Fibroblast of the aortic adventitia (primary cell): ENCODE measurements around the gene TTBK1. TPM values are rescaled to one million over a fixed set of nuclear protein-coding genes. Genes with fewer than 3 reads are reported as not detected.

Source experiments
- DNase-seq: peaks from one replicate; pipeline ENCODE4 v3.0.0-alpha.2; 2010; ENCODE audit warnings: low read depth
- H3K4me3 ChIP-seq: 2 replicates; pipeline ENCODE4 v1.5.1; 2011; ENCODE audit warnings: low read depth, mild to moderate bottlenecking, control low read depth, low read length, moderate library complexity
- small RNA-seq: library from RNA; depleted of rRNA; stranded (forward); fragments of <200 nt; gene quantifications from one replicate; pipeline ENCODE3, GENCODE V24; 2012
- total RNA-seq: library from RNA; depleted of rRNA; stranded (reverse); fragments of >200 nt; gene quantifications from 2 replicates; pipeline ENCODE4 v1.2.3, GENCODE V29; 2012; ENCODE audit warnings: low replicate concordance
- TF ChIP-seq, protein P1 (sequence below): IDR thresholded peaks from 2 replicates; pipeline ENCODE4 v1.5.1; 2011; ENCODE audit warnings: mild to moderate bottlenecking, low read length, control low read depth, inconsistent platforms; ENCODE audit not compliant: insufficient read depth

The TTBK1 gene
- total RNA-seq, 1 donor = not detected

- no peak overlapping the region for H3K4me3 ChIP-seq
- TF ChIP-seq, protein P1, sequence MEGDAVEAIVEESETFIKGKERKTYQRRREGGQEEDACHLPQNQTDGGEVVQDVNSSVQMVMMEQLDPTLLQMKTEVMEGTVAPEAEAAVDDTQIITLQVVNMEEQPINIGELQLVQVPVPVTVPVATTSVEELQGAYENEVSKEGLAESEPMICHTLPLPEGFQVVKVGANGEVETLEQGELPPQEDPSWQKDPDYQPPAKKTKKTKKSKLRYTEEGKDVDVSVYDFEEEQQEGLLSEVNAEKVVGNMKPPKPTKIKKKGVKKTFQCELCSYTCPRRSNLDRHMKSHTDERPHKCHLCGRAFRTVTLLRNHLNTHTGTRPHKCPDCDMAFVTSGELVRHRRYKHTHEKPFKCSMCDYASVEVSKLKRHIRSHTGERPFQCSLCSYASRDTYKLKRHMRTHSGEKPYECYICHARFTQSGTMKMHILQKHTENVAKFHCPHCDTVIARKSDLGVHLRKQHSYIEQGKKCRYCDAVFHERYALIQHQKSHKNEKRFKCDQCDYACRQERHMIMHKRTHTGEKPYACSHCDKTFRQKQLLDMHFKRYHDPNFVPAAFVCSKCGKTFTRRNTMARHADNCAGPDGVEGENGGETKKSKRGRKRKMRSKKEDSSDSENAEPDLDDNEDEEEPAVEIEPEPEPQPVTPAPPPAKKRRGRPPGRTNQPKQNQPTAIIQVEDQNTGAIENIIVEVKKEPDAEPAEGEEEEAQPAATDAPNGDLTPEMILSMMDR = no peak
- DNase-seq = peak; percentile 17
Observed at GRCh38 chr6:43336382-43336781, 93.1 kb downstream of the TTBK1 start.

Small RNAs within 50 kb of the gene (small RNA-seq; reads per million reads assigned to genes)
- not detected for gene RPL12P47

Other genes starting within 250 kb of the TTBK1 start
- gene MEA1, start 229.5 kb upstream of the TTBK1 start, total RNA-seq = 18.6 and 71.8 TPM in 2 replicates
- gene KLHDC3, start 229.2 kb upstream of the TTBK1 start, total RNA-seq = 27.0 and 78.1 TPM in 2 replicates
- gene RRP36, start 221.9 kb upstream of the TTBK1 start, total RNA-seq = 46.9 and 86.6 TPM in 2 replicates
- 28.0 and 31.6 TPM in 2 replicates for gene CUL7, start 189.6 kb upstream of the TTBK1 start, total RNA-seq
- gene MRPL2, start 184.0 kb upstream of the TTBK1 start, total RNA-seq = 11.9 and 18.7 TPM in 2 replicates
- 11.3 and 15.3 TPM in 2 replicates for gene KLC4, start 183.8 kb upstream of the TTBK1 start, total RNA-seq
- 44.6 and 102 TPM in 2 replicates for gene PTK7, start 167.2 kb upstream of the TTBK1 start, total RNA-seq
- gene SRF, start 72.2 kb upstream of the TTBK1 start, total RNA-seq = 17.5 and 17.9 TPM in 2 replicates
- gene CUL9, start 61.3 kb upstream of the TTBK1 start, total RNA-seq = 22.8 and 28.7 TPM in 2 replicates
- 46.2 and 65.2 TPM in 2 replicates for gene DNPH1, start 14.0 kb upstream of the TTBK1 start, total RNA-seq
- not detected in 2 replicates for gene SLC22A7, start 54.8 kb downstream of the TTBK1 start, total RNA-seq
- not detected in 2 replicates for gene CRIP3, start 65.3 kb downstream of the TTBK1 start, total RNA-seq
- gene ZNF318, start 126.2 kb downstream of the TTBK1 start, total RNA-seq = 14.2 and 19.6 TPM in 2 replicates
- gene ABCC10, start 184.1 kb downstream of the TTBK1 start, total RNA-seq = 12.0 and 25.8 TPM in 2 replicates
- 0.36 and 0.98 TPM in 2 replicates for gene DLK2, start 212.1 kb downstream of the TTBK1 start, total RNA-seq
- 14.2 and 24.4 TPM in 2 replicates for gene TJAP1, start 234.1 kb downstream of the TTBK1 start, total RNA-seq